Cerebellar nuclear complex (tissue), 1 donor: ENCODE results near the gene OGFOD2.

Experiments
- DNase-seq, 2 experiments: peaks; one replicate each; lab custom pipeline; 2025; lab: John Stamatoyannopoulos, UW

OGFOD2 gene

DNA sequence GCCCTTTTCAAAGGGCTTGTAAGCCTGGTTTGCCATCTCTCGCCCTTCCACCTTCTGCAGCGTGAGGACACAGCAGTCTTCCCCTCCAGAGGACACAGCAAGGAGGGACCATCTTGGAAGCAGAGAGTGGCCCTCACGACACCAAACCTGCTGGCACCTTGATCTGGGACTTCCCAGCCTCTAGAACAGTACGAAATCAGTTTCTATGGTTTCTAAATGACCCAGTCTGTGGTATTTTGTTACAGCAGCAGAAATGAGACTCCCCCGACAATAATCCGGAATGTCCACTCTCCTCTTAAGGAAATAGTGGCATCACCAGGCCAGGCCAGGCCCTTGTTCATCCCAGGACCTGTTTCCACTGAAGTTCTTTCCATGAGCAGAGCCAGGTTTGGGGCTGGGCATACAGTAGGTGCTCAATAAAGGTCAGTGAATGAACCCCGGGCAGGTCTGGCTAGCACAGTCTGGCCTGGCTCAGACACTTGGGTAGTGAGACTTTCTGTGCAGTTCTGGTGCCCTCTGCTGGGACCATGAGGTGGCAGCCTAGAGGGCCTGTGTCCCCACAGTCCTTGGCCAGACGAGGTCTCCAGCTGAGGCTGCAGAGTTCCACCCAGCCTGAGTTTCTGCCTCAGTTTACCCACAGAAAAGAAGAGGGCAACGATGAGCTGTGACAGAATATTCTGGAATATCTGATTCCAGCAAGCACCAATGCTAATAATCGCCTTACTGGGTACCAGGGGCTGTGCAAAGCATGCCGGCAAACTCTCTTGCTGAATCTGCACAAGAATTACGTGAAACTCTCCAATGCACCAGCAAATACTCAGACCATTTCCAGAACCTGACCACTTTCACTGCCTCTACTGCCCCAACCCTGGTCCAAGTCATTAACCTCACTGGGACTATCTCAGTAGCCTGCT is 22.8 kb upstream of the OGFOD2 start:
- DNase-seq: no peak

DNA sequence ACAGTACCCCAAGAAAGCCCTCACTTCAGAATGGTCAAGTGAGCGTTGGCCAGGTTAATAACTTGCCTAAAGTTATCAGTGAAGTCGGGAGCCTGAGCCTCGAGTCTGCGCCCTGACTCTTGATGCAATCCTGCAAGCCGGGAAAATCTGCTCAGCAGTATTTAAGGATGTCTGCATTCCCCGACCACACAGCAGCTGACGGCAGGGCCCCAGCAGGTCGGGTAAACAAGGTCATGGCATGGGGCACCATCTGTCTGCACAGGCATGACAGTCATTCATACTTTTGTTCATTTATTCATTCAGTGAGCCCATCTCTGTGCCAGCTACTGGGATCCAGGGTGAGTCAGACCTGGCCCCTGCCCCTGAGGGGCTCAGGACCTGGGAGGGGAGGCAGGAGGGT is 19.9 kb upstream of the OGFOD2 start:
- DNase-seq: no peak

DNA sequence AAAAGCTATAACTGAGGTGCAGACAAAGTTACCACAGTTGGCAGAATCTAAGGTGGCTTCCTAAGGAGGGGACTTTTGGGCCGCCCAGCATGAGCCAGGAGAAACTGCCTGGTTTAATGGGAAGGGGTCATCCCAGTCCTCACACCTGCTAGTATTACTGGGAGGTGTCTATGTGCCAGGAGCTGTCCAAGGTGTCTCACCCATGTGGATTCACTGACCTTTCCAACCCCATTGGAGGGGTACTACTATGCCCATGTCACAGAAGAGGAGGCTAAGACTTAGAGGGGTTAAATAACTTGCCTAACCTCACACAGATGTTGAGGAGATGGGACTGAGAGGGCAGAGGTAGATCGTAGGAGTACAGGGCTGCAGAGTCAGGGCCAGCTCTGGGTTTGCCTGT is 19.0 kb upstream of the OGFOD2 start:
- DNase-seq: no peak

- DNase-seq: no peak
Observed at GRCh38 chr12:122958198-122958888, 16.7 kb upstream of the OGFOD2 start.

- DNase-seq: no peak
Observed at GRCh38 chr12:122959566-122960192, 15.4 kb upstream of the OGFOD2 start.

DNA sequence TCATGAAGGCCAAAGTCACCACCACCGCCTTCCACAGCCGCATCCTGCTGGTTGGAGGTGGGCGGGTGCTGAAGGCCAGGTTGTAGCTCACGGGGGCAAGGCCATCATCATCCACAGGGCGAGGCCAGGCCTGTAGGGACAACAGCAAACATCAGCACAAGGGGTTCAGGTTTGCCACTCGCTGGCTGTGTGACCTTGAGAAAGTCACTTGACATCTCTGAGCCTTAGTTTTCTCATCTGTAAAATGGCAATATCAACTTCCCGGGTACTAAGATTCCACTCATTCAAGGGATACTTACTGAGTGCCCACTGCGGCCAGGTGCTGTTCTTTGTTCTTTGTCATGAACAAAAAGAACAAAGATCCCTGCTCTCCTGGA is 14.9 kb upstream of the OGFOD2 start:
- DNase-seq: no peak

DNA sequence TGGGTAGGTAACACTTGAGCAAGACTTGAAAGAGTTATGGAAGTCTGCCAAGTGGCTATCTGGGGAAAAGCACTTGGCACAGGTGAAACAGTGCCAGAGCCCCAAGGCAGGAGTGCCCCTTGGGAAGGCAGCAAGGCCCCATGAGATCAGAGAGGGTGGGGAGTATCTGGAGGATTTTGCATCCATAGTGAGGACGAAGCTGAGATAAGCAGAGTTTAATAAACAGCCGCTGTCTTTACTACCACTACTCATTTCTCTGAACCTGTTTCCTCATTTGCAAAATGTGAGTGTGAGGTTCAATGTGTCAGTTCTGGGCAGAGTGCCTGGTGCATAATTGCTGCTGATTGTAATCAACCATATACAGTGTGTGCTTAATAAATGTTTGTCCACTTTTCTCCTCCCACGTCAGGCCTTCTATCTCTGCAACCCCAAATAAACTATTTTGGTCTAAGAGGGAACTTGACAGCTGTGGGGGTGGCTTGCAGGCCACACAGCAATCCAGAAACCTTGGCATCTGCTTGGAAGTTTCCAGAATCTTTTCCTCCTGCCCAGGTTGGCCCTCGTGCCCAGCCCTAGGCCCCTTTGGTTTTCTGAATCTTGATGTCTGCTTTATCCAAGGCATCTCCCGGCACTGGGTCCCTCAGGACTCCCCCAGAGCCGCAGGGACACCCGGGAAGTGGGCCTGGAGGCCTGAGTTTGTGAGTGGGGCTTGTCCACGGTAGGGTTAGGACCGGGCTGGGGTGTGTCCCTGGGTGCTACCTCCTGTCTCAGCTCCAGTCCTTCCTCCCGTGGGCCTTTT is 13.3 kb upstream of the OGFOD2 start:
- no peak for DNase-seq

- DNase-seq: no peak
Observed at GRCh38 chr12:122963941-122964265, 11.1 kb upstream of the OGFOD2 start.

DNA sequence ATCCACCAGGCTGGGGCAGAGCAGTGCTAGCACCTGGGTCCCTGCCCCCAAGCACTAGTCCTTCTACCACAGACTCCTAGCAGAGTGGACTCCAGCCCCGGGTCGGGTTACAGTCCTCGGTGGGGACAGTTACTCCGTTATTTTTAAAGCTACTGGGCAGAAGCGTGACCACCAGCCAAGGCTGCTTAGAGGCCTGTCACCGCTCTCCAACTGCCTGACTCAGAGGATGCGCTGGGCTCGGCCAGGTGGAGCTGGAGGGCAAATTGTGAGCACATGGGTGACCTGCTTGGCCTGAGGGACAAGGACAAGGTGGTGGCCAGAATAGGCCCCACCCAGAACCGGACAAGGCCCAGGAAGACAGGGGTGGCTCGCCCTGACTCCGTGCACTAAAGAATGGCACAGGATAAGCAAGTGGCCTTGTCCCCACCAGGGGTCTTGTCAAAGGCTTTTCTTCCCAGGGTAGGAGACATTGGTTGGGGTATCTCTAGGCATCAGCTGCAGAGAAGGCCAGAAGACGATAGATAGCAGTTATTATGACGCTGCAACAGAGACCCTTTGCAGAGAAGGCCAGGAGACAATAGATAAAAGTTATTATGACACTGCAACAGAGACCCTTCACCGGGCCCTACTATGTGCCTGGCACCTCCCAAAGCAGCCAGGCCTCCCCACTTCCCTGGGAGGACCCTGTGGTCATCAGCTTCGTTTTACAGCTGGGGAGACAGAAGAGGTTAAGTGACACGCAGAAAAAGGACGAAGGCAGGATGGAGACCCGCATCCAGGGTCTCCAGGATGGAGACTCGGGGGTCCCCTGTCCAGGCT is 10.4 kb upstream of the OGFOD2 start:
- no peak for DNase-seq

GRCh38 chr12:122965321-122965751 is 9.7 kb upstream of the OGFOD2 start:
- DNase-seq: no peak

GRCh38 chr12:122965851-122966742 is 8.9 kb upstream of the OGFOD2 start, which contains the start of gene ABCB9:
ABCB9 (minus strand) TSS chr12:122966463; CDS start chr12:122960235, 6,228 bp downstream.
- peak; percentile 47 to 66 for DNase-seq

DNA sequence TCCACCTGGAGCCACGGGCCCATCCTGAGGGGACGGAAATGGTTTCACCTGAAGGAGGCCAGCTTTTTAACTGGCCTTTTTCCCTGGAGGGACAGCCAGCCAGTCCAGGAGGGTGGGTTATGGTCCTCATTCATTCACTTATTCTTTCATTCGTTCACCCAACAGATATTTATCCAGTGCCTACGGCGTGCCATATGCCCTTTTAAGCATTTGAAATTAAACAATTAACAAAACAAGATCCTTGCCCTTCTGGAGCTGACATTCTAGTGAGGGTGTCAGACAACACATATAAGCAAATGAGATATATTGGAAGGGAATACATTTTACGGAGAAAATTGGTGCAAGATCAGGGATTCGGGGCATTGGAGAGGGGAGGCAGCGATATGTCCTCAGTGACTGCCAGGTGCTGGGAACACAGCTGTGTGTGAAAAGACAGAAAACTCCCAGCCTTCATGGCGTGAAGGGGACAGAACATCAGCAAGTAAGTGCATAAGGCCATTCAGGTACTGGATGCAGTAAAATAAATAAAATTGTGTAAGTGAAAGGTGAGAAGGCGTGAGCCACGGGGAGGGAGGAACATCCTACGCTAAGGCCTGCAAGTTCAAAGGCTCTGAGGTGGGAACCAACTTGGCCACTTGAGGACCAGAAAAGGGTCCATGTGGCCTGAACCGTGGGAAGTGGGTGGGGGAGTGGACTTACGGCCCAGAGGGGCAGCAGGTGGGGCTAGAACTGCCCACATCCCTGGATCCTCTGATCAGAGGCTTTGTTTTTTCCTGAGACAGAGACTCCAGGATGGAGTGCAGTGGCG is 8.1 kb upstream of the OGFOD2 start:
- no peak for DNase-seq

- no peak for DNase-seq
Observed at GRCh38 chr12:122968104-122968503, 6.9 kb upstream of the OGFOD2 start.

DNA sequence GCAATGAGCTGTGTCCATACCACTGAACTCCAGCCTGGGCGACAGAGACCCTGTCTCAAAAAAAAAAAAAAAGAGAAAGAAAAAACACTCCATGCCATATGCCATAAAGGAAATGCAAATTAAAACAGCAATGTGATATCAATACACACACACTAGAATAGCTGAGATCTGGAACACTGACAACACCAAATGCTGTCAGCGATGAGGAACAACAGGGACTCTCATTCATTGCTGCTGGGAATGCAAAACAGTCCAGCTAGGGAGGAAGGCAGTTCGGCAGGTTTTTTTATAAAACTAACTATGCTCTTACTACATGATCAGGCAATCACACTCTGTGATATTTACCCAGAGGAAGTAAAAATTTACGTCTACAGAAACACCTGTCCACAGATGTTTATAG is 5.4 kb upstream of the OGFOD2 start:
- no peak for DNase-seq

- peak; percentile 92 to 97 for DNase-seq
Observed at GRCh38 chr12:122974274-122974891, 661 bp upstream of the OGFOD2 start.

DNA sequence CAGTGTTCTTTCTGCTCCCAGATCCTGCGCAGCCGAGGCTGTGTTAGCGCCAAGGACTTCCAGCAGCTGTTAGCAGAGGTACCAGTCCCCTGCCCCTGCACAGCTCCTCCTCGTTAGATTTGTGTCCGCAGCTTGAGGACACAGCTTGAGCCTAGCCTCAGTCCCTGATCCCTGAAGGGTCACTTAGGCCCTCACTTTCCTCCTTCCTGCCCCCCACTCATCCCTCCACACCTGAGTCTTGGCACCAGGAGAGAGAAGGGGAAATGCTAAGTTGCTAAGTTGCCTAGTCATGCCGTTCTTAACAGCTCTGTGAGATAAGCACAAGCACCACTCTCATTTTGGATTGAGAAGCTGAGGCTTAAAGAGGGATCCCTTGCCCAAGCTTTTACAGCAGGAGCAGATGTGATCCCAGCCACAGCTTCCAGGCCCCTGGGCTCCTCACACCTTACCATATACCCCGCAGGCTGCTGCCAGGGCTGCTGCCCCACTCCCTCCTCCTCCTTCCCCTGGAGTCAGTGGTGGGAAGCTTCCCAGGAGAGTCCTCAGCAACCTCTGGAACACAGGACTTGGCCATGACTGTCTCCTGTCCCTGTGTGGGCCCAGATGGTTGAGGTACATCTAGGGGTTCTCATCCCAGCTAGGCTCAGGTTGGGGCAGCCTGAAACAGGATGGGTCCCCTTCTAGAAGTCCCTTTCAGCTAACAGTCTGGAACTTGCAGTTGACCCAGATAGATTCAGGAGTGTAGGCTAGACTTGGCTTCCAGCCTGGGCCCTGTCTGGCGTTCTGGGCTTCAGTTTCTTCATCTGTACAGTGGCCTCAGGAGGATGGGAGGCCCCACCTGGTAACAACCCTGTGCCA is 975 bp downstream of the OGFOD2 start:
- DNase-seq: no peak

DNA sequence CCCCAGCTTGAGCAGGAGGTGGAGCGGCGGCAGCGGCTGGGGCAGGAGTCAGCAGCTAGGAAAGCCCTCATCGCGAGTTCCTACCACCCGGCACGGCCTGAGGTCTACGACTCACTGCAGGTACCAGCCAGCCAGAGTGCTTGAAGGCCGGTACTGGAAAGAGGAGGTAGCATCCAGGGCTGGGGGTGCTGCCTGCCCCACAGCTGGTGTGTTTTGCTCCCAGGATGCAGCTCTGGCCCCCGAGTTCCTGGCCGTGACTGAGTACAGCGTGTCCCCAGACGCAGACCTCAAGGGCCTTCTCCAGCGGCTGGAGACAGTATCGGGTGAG is 1.6 kb downstream of the OGFOD2 start:
- DNase-seq: no peak

DNA sequence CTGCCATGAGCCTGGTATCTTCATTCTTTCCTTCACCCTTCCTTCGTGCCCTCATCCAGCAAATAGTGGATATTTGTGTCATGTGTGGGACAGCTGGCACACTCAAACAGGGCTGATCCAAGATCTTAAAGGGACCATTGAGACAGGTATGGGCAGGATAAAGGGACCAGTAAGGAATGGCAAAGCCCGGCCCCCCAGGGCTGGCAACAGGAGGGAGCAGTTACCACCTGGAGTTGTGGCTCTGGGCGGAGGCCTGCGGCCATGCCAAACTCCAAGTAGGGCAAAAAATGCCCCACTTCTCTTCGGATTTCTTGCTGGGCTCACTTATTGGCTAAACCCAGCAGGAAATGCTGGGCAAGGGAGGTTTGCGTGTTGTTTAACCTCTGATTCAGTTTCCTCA is 2.1 kb downstream of the OGFOD2 start:
- no peak for DNase-seq
